Hematopoietic multipotent progenitor cell treated with erythropoietin and hydrocortisone succinate and interleukin-3 and kit ligand, for 15 days (in vitro differentiated cells): ENCODE results near the gene KDM1B.
"Not testable (repeated sequence)": the region's sequence is repeated elsewhere in the genome, so short reads cannot be mapped to it uniquely, and the experiment has no call there.

Source experiments
- DNase-seq: peaks from one replicate; pipeline ENCODE4 v3.0.0-alpha.2; 2015; ENCODE audit warnings: low spot score

The KDM1B gene

GRCh38 chr6:18186540-18187250, 31.5 kb downstream of the KDM1B start:
- DNase-seq = no peak

GRCh38 chr6:18187701-18188100, 32.5 kb downstream of the KDM1B start:
- DNase-seq = no peak

DNA sequence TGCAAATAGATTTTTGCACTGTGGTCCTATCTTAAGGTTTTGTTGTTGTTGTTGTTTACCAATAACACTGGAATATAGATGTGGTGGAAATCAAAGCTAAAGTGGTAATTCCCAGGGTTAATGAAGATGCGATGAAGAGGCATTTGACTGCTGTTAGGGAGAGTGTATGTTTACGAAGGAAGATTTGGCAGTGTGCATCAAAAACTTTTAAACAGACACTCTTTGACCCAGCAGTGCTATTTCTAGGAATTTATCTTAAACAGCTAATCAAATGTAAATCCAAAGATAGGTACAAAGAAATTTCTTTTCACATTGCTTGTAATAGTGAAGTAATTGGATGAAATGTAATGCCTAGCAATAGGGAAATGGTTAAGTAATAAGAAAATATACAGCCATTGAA, 34.0 kb downstream of the KDM1B start:
- DNase-seq = no peak

DNA sequence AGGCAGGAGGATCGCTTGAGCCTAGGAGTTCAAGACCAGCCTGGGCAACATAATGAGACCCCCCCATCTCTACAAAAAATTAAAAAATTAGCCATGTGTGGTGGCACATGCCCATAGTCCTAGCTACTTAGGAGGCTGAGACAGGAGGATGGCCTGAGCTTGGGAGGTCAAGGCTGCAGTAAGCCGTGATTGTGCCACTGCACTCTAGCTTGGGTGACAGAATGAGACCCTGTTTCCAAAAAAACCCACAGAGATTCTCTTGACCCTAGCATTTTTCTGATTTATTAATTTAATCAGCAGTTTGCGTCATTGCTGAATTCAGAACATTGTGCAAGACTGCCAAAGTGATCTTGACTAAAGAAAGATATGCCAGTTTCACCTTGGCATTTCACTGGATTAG, 36.8 kb downstream of the KDM1B start:
- DNase-seq = no peak

GRCh38 chr6:18203786-18204185, 48.6 kb downstream of the KDM1B start:
- no peak for DNase-seq

DNA sequence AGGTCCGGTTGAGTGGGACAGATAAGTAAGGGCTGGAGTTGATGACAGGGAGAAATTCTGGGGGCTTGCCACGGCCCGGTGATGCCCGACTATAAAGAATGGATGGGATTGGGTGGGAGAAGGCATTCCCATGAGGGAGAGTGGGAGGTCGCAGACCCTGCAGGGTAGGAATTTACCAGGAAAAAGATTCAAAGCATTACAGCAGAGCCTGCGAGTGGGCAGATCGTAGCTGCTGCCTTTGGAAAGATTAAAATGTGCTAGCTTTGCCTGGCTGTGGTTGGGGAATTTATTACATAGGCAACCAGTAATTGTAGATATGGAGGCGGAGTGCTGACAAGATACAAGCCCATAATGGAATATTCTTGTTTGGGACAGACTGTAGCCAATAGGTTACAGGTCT, 49.5 kb downstream of the KDM1B start:
- DNase-seq = no peak

DNA sequence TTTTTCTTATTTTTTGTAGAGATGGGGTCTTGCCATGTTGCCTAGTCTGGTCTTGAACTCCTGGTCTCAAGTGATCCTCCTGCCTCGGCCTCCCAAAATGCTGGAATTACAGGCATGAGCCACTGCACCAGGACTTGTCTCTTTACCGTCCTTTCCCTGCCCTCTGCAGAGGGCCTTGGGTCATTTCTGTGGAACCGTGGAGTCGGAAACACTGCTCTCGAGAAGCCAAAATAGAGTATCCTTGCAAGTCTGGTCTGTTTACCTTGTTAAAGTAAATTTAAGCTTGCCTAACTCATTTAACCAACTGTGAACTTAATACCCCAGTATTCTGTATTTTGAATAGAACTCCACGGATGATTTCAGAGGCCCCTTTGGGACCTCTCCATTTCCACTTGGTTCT, 51.4 kb downstream of the KDM1B start:
- DNase-seq = no peak

DNA sequence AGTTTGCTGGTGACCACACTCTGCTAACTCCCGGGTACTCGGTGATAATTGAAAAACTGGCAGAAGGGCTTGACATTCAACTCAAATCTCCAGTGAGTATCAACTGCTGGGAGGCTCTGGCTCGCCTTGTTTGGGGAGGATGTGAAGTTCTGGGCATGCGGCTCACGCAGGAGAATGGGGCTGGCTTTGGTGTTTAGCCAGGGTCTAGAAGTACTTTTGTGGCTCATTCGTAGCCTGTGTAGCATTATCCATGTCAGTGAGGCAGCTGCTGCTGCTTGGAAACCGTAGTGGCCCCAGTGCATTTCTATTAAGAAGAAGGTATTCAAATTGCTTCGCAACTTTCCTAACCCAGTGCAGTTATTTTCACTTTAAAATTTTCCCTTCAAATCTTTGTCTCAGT, 52.2 kb downstream of the KDM1B start:
- no peak for DNase-seq

DNA sequence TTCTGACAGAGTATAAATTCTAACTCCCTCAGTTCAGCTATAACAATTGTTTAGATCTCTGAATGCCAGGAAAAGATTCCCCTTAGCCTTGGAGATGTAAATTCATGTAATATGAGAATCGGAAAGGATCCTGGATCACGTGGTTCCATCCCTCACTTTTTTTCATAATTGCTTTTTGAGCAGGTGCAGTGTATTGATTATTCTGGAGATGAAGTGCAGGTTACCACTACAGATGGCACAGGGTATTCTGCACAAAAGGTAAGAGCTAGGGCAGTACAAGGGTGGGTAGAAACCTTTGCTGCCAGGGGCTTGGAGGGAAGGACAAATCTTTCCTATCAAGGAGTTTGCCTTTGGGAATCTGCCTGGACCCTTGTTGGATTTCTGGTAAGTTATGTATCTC, 52.7 kb downstream of the KDM1B start:
- no peak for DNase-seq

GRCh38 chr6:18208778-18209177, 53.6 kb downstream of the KDM1B start:
- not testable (repeated sequence) for DNase-seq

DNA sequence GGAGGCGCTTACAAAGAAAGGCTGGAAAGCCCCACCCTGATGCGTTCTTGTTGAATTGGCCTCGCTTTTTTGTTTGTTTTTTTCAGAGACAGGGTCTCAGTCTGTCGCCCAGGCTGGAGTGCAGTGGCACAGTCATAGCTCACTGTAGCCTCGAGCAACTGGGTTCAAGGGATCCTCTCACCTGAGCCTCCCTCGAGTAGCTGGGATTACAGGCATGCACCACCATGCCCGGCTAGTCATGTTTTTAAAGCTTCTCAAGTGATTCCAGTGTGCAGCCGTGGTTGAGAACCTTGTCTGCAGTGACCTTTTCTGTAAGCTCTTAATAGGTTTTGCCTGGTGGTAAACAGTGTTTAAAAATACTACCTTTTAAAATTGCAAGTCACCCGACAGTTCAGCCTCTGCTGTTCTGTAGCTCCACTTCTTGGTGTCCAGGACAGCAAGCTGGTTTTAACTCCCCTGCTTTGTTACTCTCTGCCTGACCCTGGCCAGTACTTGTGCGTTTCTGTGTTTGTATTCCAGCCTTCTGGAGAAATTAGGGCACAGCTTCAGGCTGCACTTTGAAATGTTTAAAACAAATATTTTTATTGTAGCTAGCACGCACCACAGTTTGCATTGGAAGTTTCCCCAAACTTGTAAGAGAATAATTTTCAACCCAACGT, 54.4 kb downstream of the KDM1B start:
- DNase-seq = no peak

GRCh38 chr6:18210707-18211106, 55.5 kb downstream of the KDM1B start:
- no peak for DNase-seq

- DNase-seq = no peak
Observed at GRCh38 chr6:18211338-18211737, 56.1 kb downstream of the KDM1B start.

DNA sequence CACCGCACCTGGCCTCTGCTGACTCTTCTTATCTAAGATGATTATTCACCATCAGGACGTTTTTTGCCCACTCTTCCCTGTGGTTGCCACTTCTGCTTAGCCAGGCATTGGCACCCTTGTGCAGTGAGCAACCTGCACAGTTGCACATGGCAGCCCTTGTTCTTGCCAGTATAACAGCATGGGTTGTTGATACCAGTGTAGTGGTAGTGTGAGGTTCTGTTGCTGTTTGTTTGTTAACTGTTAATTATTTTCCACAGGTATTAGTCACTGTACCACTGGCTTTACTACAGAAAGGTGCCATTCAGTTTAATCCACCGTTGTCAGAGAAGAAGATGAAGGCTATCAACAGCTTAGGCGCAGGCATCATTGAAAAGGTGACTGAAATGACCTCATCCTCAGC, 57.0 kb downstream of the KDM1B start:
- DNase-seq = no peak

- DNase-seq = no peak
Observed at GRCh38 chr6:18213439-18213838, 58.2 kb downstream of the KDM1B start.

- no peak for DNase-seq
Observed at GRCh38 chr6:18214003-18214402, 58.8 kb downstream of the KDM1B start.

GRCh38 chr6:18215436-18215835, 60.2 kb downstream of the KDM1B start:
- no peak for DNase-seq

DNA sequence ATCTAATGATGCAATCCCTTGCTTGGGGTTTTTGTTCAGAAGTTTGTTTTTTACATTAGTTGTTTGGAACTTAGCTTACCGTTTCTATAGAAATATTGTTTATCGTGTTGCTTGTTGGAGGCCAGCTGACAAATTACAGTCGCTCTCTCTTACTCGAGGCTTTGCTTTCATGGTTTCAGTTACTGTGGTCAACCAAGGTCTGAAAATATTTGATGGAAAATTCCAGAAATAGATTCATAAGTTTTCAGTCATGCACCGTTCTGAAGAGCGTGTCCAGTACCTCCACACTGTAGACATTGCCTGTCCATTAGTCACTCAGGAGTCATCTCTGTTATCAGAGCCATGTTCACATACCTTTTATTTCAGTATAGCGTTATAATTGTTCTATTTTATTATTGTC, 61.2 kb downstream of the KDM1B start:
- DNase-seq = no peak

GRCh38 chr6:18218233-18218632, 63.0 kb downstream of the KDM1B start:
- no peak for DNase-seq

GRCh38 chr6:18219591-18219990, 64.4 kb downstream of the KDM1B start:
- no peak for DNase-seq

DNA sequence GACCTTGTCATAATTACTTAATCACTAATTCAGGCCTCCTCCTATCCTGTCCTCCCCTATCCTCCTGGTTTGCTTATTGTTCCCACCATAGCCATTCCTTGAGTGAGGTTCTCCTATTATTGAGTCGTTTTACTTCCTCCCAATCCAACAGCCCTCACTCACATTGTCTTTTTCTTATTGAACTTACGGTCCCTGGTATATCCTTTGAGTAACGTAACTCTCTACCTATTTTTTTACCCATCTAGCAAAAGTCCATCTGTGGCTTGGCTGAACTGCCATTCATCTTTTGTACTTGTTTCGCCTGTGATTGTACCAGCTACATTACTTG, 66.0 kb downstream of the KDM1B start:
- no peak for DNase-seq

- not testable (repeated sequence) for DNase-seq
Observed at GRCh38 chr6:18226451-18227105, 71.4 kb downstream of the KDM1B start.

DNA sequence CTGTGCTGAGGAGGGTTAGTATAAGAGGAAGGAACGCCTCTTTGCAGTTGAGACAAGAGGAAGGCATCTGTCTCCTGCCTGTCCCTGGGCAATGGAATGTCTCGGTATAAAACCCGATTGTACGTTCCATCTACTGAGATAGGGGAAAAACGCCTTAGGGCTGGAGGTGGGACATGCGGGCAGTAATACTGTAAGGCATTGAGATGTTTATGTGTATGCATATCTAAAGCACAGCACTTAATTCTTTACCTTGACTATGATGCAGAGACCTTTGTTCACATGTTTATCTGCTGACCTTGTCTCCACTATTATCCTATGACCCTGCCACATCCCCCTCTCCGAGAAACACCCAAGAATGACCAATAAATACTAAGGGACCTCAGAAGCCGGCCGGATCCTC, 71.9 kb downstream of the KDM1B start:
- DNase-seq = not testable (repeated sequence)

DNA sequence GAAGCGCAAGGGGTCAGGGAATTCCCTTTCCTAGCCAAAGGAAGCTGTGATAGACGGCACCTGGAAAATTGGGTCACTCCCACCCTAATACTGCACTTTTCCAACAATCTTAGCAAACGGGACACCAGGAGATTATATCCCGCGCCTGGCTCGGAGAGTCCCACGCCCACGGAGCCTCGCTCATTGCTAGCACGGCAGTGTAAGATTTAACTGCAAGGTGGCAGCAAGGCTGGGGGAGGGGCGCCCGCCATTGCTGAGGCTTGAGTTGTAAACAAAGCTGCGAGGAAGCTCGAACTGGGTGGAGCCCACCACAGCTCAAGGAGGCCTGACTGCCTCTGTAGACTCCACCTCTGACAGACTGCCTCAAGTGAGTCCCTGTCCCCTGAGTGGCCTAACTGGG, 73.4 kb downstream of the KDM1B start:
- DNase-seq = not testable (repeated sequence)
